ENCODE measurements around the gene KRT28. TPM values are rescaled to one million over a fixed set of nuclear protein-coding genes. Genes with fewer than 3 reads are reported as not detected.
"Not testable (repeated sequence)": the region's sequence is repeated elsewhere in the genome, so short reads cannot be mapped to it uniquely, and the experiment has no call there.

KRT28 gene
- total RNA-seq, 1 donor, result not detected

DNA sequence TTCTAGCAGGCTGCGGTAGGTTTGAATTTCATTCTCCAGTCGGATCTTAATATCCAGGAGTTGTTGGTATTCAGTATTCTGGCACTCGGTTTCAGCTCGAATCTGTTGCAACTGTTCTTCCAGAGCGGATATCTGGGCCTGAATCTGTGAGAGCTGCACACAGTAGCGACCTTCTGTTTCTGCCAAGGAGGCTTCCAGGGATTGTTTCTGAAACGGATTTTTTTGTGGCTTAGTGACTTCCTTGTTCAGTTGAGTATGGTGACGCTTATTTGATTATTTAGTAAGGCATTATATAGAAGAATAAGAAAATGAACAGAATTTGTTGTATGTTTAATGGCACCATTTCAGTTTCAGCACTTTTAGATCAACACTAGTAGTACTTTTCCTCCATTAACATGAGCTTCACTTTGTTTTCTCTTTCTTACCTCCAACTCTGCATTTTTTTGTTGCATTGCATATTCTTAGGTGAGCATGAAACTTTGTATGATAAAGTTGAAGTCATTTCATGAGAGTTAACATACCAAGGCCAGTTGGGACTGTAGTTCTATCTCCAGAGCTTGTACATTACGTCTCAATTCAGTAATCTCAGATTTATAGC is 19.9 kb upstream of the KRT28 start:
- H3K4me3 ChIP-seq (ENCODE audit: low read depth, low read length), result peak overlapping the region; percentile 81
- DNase-seq (ENCODE audit: low read depth), result peak; percentile 37
- TF ChIP-seq, protein P1, sequence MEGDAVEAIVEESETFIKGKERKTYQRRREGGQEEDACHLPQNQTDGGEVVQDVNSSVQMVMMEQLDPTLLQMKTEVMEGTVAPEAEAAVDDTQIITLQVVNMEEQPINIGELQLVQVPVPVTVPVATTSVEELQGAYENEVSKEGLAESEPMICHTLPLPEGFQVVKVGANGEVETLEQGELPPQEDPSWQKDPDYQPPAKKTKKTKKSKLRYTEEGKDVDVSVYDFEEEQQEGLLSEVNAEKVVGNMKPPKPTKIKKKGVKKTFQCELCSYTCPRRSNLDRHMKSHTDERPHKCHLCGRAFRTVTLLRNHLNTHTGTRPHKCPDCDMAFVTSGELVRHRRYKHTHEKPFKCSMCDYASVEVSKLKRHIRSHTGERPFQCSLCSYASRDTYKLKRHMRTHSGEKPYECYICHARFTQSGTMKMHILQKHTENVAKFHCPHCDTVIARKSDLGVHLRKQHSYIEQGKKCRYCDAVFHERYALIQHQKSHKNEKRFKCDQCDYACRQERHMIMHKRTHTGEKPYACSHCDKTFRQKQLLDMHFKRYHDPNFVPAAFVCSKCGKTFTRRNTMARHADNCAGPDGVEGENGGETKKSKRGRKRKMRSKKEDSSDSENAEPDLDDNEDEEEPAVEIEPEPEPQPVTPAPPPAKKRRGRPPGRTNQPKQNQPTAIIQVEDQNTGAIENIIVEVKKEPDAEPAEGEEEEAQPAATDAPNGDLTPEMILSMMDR (IDR thresholded peaks at IDR 0.05; ENCODE audit: insufficient read depth, low read depth, low read length), result no peak

DNA sequence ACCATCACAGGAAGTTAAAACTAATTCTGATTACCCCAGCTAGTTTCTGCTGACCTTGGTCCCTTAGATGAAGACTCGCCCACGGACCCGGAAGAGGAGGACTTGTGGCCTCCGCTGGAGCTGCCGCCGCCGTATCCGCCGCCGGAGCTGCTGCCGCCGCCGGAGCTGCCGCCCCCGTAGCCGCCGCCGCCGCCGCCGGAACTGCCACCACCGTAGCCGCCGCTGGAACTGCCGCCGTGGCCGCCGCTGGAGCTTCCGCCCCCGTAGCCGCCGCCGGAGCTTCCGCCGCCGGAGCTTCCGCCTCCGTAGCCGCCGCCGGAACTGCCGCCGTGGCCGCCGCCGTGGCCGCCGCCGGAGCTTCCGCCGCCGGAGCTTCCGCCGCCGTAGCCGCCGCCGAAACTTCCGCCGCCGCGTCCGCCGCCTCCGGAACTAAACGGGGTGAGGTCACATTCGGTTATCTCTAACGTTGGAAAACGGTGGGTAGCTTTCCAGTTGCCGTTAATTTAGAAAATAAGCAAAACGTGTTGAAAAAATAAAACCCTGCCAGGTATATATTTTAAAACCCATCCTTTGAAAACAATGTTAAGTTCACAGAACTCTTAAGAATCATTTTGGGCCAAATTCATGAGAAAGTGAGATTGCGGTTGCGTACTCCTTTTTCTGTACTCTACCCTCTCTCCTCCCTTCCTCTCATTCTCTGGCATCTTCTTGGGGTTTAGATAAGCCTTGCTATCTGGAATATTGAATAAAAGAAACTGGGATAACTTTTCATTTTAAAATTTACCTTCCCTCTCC is 19.2 kb upstream of the KRT28 start:
- peak; percentile 86 for DNase-seq (ENCODE audit: low read depth)
- TF ChIP-seq, protein P1 (IDR thresholded peaks at IDR 0.05; ENCODE audit: insufficient read depth, low read depth, low read length), result no peak

DNA sequence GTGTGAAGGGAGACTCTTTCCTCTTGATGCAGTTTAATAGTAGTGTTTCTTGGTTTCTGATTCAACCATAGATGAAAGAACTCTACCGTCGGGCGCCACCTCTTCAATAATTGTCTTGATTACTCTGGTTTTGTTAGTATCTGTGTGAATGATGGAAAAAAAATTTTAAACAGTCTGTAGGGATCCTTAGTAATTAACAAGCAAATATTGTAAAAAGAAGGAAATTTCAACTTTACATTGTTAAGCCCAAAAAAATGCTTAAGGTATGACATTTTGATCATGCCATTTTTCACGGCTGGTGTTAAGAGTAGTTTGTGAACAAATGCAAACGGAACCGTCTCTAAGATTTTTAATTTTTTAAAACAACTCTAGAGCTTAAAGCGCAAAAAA is 18.6 kb upstream of the KRT28 start:
- peak overlapping the region; percentile 80 for H3K4me3 ChIP-seq (ENCODE audit: low read depth, low read length)
- no peak for DNase-seq (ENCODE audit: low read depth)
- TF ChIP-seq, protein P1 (IDR thresholded peaks at IDR 0.05; ENCODE audit: insufficient read depth, low read depth, low read length), result no peak

More for the DNA sequence above, 19.2 kb upstream of the KRT28 start:
- H3K4me3 ChIP-seq (ENCODE audit: low read depth, low read length), result peak overlapping the region; percentile 81

DNA sequence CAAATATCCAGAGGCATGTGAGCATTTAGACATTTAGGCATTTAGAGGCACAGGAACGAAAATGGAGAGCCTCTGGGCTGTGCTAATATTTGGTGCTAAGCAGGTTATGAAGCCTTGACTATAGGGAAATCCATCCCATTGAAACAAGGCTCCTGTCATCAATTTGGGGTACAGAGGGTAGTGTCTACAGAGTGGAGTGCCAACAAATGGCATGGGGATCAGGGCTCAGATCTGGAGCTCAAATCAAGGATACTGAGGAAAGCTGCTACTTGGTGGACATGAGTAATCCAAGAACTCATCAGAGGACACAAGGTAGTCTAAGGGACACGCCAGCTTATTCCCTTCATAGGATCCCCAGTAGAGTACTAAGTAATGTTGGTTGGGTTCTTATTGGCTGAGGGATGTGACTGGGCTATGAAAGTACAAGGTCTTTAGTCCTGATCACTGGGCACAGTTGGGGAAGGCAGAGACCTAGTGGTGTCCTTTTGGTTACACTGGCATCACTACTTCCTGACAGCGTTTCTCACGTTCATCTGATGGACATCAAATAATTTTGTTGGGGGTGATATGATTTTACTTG is 17.4 kb upstream of the KRT28 start:
- TF ChIP-seq, protein P1 (IDR thresholded peaks at IDR 0.05; ENCODE audit: insufficient read depth, low read depth, low read length), result no peak
- H3K4me3 ChIP-seq (ENCODE audit: low read depth, low read length), result no peak overlapping the region
- no peak for DNase-seq (ENCODE audit: low read depth)

DNA sequence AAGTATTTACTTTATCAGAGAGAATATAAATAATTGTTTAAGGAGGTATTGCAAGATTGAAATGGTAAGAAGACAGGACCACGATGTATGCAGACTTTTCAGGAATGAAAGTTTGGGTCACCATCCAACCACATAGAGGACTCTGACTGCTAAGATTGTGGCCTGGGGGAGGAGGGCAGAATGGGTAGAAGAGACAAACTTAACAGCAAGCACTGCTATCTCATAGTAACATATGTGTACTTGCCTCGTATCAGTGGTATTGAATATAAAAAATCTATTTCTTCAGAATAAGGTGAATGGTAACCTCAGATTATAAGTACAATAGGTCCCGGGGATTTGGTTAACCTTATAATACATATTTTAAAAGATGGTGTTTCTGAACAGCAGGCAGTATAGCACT is 16.8 kb upstream of the KRT28 start:
- TF ChIP-seq, protein P1 (IDR thresholded peaks at IDR 0.05; ENCODE audit: insufficient read depth, low read depth, low read length), result no peak
- no peak for DNase-seq (ENCODE audit: low read depth)

DNA sequence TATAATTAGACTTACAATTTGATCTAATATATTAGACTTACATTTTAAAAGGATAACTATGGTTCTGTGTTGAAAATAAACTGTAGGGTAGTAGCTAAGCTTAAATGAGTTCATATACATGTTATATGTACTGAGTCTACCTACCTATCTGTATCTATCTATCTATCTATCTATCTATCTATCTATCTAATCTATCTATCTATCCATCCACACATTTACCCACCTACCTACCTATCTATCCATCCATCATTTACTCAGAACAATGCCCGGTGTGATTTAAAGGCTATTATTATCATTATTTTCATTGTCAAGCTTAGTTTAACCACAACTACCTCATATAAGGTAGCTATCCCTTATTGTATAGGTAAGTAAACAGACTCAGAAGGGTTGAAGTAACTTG is 15.6 kb upstream of the KRT28 start:
- no peak overlapping the region for H3K4me3 ChIP-seq (ENCODE audit: low read depth, low read length)
- DNase-seq (ENCODE audit: low read depth), result no peak
- TF ChIP-seq, protein P1 (IDR thresholded peaks at IDR 0.05; ENCODE audit: insufficient read depth, low read depth, low read length), result no peak

More for the DNA sequence above, 16.8 kb upstream of the KRT28 start:
- no peak overlapping the region for H3K4me3 ChIP-seq (ENCODE audit: low read depth, low read length)

DNA sequence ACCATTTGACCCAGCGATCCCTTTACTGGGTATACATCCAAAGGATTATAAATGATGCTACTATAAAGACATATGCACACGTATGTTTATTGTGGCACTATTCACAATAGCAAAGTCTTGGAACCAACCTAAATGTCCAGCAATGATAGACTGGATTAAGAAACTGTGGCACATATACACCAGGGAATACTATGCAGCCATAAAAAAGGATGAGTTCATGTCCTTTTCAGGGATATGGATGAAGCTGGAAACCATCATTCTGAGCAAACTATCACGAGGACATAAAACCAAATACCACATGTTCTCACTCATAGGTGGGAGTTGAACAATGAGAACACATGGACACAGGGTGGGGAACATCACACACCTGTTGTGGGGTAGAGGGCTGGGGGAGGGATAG is 14.9 kb upstream of the KRT28 start:
- not testable (repeated sequence) for H3K4me3 ChIP-seq (ENCODE audit: low read depth, low read length); DNase-seq (ENCODE audit: low read depth)

Measured in fibroblast of villous mesenchyme (primary cell).